ENCODE data around the gene FBP2.

DNA sequence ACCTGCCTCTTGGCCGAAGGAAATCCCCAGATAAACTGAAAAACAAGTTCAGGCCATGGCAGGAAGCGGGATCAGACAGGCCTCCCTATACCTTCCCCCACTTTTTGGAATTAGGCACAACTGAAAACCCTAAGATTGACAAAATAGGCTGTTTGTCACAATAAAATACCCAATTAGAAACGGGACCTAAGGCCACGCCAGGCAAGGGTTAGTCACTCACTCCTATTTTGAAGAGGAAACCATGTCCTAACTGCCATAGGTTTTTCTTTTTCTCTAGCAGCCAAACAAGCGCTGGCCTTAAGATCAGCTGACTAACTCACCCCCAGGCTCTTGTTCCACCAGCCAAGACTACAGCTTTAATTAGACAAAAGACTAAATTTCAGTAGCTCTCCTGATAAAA lies 11.9 kb downstream of the FBP2 start:
- TF ChIP-seq, protein P1, sequence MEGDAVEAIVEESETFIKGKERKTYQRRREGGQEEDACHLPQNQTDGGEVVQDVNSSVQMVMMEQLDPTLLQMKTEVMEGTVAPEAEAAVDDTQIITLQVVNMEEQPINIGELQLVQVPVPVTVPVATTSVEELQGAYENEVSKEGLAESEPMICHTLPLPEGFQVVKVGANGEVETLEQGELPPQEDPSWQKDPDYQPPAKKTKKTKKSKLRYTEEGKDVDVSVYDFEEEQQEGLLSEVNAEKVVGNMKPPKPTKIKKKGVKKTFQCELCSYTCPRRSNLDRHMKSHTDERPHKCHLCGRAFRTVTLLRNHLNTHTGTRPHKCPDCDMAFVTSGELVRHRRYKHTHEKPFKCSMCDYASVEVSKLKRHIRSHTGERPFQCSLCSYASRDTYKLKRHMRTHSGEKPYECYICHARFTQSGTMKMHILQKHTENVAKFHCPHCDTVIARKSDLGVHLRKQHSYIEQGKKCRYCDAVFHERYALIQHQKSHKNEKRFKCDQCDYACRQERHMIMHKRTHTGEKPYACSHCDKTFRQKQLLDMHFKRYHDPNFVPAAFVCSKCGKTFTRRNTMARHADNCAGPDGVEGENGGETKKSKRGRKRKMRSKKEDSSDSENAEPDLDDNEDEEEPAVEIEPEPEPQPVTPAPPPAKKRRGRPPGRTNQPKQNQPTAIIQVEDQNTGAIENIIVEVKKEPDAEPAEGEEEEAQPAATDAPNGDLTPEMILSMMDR (IDR thresholded peaks at IDR 0.05; ENCODE audit: insufficient read depth, low read length, poor library complexity, severe bottlenecking), result no peak
- TF ChIP-seq EZH2phosphoT487 (conservative IDR thresholded peaks at IDR 0.05; ENCODE audit: low read length), result no peak

Measured in SU-DHL-6 (cell line).